Kidney (tissue), 14 donors: Measurements from ENCODE around the gene TNS3. TPM values are rescaled to one million over a fixed set of nuclear protein-coding genes. Genes with fewer than 3 reads are reported as not detected.

Experiments
- DNase-seq, 5 donors: peaks; one replicate each; pipeline ENCODE4 v3.0.0-alpha.2; 2013 to 2020
- FAIRE-seq: peaks from 2 replicates; lab custom pipeline; 2012; peaks lifted over from hg19 to GRCh38; lab: Jason Lieb, UNC
- H3K27ac ChIP-seq, 2 donors: one replicate each; pipeline ENCODE4 v1.7.0; 2013; ENCODE audit warnings: low read depth in 2 of 2, low read length in 2 of 2, inconsistent platforms in 1 of 2
- H3K27me3 ChIP-seq: one replicate; pipeline ENCODE4 v1.7.1; 2013; ENCODE audit warnings: low read length, inconsistent platforms; ENCODE audit not compliant: control insufficient read depth, insufficient read depth
- H3K36me3 ChIP-seq, 3 donors: one replicate each; pipeline versions ENCODE4 v1.7.0 to v1.7.1; 2013; ENCODE audit warnings: low read length in 3 of 3, control low read depth in 1 of 3, inconsistent platforms in 1 of 3; ENCODE audit not compliant: insufficient read depth in 3 of 3, control insufficient read depth in 2 of 3
- H3K4me1 ChIP-seq, 3 donors: one replicate each; pipeline versions ENCODE4 v1.7.0 to v1.7.1; 2013; ENCODE audit warnings: low read length in 3 of 3, inconsistent platforms in 1 of 3, low read depth in 1 of 3; ENCODE audit not compliant: control insufficient read depth in 2 of 3, insufficient read depth in 2 of 3
- H3K4me3 ChIP-seq, 3 donors: one replicate each; pipeline versions ENCODE4 v1.7.0 to v1.8.1; 2013; ENCODE audit warnings: low read length in 3 of 3, control low read depth in 1 of 3, inconsistent platforms in 1 of 3
- H3K9ac ChIP-seq, 3 donors: one replicate each; pipeline versions ENCODE4 v1.7.0 to v1.7.1; 2013; ENCODE audit warnings: low read length in 3 of 3, control low read depth in 1 of 3, inconsistent platforms in 1 of 3
- H3K9me3 ChIP-seq, 3 donors: one replicate each; pipeline versions ENCODE4 v1.7.0 to v1.7.1; 2013; ENCODE audit warnings: low read length in 3 of 3, control low read depth in 1 of 3, inconsistent platforms in 1 of 3; ENCODE audit not compliant: control insufficient read depth in 2 of 3, insufficient read depth in 1 of 3
- intact Hi-C: fragments of 100-400 bp; cut with DNase I; formaldehyde crosslinking; loops from one replicate; pipeline ENCODE4 v1.11.1; 2022
- polyA plus RNA-seq: library from polyadenylated mRNA; stranded (reverse); fragments of 350-450 nt; fragmentation: Illumina TruSeq; extraction: RNeasy Lipid Tissue Mini Kit (QIAGEN cat#74804); gene quantifications from one replicate; pipeline ENCODE4 v1.2.3, GENCODE V29; 2014; ENCODE audit warnings: low read depth, low replicate concordance; ENCODE audit not compliant: insufficient read depth
- total RNA-seq: library from RNA; stranded (reverse); fragmentation: NEBNext Ultra II Directional; extraction: Animal tissue kit (Norgen Biotek cat#: 25700); gene quantifications from one replicate; pipeline ENCODE4 v1.2.1, GENCODE V29; 2021
- TF ChIP-seq, protein P1 (sequence below): IDR thresholded peaks from 3 replicates; pipeline ENCODE4 v1.5.1; 2012; ENCODE audit warnings: mild to moderate bottlenecking, moderate library complexity, borderline replicate concordance; ENCODE audit not compliant: insufficient read depth; ENCODE audit errors: extremely low read depth
- donor health status: control.
- donor health status: control.
- donor health status: control.
- donor health status: control.
- donor health status: control.
- donor health status: DM: yes; HTN: yes; CAD: no.
- donor health status: Normal renal cell carcinoma (clear cell type).

TNS3 gene
- total and polyA plus RNA-seq, 2 donors from 2014 or later, result 38.4 to 198 TPM

GRCh38 chr7:47415318-47416212 is 166.3 kb downstream of the TNS3 start:
- Histone ChIP-seq H3K27ac (no peak overlapping the region), H3K9ac (no peak overlapping the region), H3K27me3 (no peaks in the 10 kb centered on the region), H3K36me3 (peaks cover 7 to 39% (median 32%) of the 10 kb centered on the region in 3 donors), H3K9me3 (no peaks in the 10 kb centered on the region), H3K4me3 (no peak overlapping the region), H3K4me1 (peaks cover 0 to 32% (median 10%) of the 10 kb centered on the region in 3 donors)
- no peak for DNase-seq
- no peak for FAIRE-seq
- intact Hi-C loops, result no loop called here
- TF ChIP-seq, protein P1, sequence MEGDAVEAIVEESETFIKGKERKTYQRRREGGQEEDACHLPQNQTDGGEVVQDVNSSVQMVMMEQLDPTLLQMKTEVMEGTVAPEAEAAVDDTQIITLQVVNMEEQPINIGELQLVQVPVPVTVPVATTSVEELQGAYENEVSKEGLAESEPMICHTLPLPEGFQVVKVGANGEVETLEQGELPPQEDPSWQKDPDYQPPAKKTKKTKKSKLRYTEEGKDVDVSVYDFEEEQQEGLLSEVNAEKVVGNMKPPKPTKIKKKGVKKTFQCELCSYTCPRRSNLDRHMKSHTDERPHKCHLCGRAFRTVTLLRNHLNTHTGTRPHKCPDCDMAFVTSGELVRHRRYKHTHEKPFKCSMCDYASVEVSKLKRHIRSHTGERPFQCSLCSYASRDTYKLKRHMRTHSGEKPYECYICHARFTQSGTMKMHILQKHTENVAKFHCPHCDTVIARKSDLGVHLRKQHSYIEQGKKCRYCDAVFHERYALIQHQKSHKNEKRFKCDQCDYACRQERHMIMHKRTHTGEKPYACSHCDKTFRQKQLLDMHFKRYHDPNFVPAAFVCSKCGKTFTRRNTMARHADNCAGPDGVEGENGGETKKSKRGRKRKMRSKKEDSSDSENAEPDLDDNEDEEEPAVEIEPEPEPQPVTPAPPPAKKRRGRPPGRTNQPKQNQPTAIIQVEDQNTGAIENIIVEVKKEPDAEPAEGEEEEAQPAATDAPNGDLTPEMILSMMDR, result no peak

GRCh38 chr7:47414342-47415317 is 167.3 kb downstream of the TNS3 start:
- Histone ChIP-seq H3K27me3 (no peaks in the 10 kb centered on the region), H3K36me3 (peaks cover 10 to 47% (median 33%) of the 10 kb centered on the region in 3 donors), H3K4me3 (no peak overlapping the region), H3K27ac (peak overlapping the region; percentile 16 to 17), H3K9me3 (no peaks in the 10 kb centered on the region), H3K4me1 (peaks cover 0 to 32% (median 10%) of the 10 kb centered on the region in 3 donors), H3K9ac (no peak overlapping the region)
- TF ChIP-seq, protein P1, result no peak
- intact Hi-C loops, result no loop called here
- FAIRE-seq (no peak), DNase-seq (no peak)

DNA sequence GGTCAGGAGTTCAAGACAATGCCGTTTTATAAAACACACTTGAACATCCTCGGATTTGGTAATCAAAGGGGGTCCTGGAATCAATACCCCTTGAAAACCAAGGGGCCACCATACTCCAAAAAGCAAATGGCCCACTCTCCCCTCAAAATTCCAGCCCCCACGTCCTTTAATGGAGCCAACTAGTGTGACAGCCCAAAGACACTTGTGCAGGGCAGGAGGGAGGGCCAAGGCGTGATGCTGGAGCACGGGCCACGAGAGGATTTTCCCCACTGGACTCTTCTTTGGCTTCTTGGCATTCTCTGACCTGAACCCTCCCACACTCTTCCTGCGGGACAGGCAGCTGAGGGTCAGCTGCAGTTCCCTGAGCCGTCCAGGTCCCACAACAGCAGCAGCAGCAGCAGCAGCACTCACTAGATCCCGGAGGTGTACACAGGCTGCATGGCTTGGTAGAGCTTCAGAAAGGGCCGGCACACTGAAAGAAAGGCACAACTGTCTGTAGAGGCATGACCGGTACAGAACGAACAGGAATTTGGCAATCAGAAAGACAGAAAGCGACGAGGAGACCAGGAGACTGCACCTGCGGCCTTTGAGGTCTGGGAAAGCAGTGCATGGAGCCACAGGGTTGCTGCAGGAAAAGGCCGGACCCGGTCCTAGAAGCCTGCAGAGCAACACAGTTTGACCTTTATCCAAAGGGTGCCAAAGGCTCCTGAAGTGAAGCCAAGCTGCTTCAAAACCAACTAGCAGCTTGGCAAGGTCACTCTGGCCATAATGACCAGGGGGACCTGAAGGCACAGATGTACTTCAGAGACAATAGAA is 168.2 kb downstream of the TNS3 start:
- intact Hi-C loops, result no loop called here
- TF ChIP-seq, protein P1, result no peak
- Histone ChIP-seq H3K27ac (peak overlapping the region in 1 of 2 donors; percentile 17), H3K27me3 (no peaks in the 10 kb centered on the region), H3K9me3 (no peaks in the 10 kb centered on the region), H3K36me3 (peaks cover 10 to 49% (median 33%) of the 10 kb centered on the region in 3 donors), H3K4me1 (peaks cover 0 to 30% (median 10%) of the 10 kb centered on the region in 3 donors), H3K9ac (no peak overlapping the region), H3K4me3 (no peak overlapping the region)
- FAIRE-seq (no peak), DNase-seq (no peak)
